NOMO-1 treated with dmso at 0.1 percent for 144 hours (cell line): ENCODE measurements around the gene TBR1.

Experiments
- DNase-seq: peaks from one replicate; lab custom pipeline; 2025; ENCODE audit not compliant: unreplicated experiment; lab: John Stamatoyannopoulos, UW

TBR1 gene

GRCh38 chr2:161426922-161427663 lies 11.0 kb downstream of the TBR1 start:
- DNase-seq: no peak

DNA sequence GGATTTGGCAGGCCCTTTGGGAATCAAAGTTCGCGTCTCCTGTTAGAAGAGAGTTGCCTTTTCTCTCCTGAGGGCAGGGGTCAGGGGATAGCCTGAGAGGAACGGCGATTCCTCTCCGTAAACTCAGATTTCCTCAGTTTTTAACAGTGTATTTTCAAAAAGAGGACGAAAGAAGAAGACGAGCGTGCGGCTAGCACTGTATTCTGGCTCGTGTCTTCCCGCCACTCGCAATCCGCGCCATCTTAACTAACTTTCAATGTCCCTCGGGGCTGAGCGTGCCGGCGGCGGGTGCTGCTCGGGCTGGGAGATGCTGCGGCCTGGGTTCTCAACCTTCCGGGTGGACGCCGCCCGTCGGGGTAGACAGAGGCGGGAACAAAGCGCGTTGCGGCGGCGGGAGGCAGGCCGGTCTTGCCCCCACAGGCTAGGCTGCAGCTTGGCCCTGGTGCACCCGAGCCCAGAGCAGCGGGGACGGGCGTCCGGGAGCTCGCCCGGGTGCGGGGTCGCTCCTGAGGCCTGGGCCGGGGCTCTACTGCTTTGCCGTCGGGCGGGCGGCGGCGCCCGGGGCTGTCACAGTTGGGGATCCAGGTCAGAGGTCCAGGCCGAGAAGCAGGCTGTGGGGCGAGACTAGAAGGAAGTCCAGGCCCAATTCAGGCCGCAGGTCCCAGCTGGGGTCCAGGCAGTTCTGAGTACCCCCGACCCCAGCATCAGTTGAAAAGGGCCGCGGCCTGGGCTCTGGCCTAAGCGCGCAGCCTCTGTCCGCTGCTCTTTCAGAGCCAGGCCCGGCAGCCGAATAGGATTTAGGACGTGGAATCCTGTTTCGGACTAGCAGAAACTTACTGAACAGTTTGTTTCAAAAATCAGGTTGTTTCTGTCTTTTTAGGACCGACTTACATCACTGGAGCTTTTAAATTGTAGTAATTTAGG lies 11.8 kb downstream of the TBR1 start:
- DNase-seq: no peak

DNA sequence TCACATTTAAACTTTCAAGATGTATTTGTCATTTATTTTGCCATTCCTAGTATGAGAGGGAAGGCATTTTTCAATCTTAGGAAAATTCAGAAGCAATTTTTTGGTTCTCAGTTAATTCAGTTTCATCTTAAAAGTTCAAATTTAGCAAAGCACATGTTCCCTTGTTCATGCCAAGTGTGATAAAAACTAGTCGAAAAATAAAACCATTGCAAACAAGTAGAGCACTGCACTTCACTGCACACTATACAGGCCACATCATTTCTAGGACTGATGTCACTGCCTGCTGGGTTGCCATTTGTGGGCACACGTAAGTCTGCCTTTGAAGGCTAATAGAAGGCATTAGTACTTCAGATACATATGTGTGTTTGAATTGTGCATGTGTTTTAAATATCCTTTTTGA lies 14.3 kb downstream of the TBR1 start:
- DNase-seq: no peak

DNA sequence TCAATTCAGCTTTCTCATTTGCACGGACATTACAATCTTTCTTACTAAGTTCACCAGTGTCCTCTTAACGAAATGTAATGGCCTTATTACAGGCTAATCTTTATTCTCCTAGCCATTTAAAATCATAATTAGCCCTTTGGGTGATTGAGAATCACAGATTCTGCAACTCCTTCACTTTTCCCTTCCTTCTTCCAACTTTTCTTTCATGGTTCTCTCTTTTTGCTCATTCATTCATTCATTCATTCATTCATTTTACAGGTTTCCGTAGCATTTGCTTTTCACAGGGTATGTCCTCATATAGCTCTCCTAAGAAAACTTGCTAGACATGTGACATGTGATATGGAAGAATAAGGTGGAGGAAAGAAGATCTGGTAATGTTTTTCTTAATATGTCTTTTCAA lies 16.0 kb downstream of the TBR1 start:
- DNase-seq: no peak

- DNase-seq: no peak
These were observed 18.0 kb downstream of the TBR1 start for GRCh38 chr2:161434118-161434517.

GRCh38 chr2:161436411-161436810 lies 20.3 kb downstream of the TBR1 start:
- no peak for DNase-seq

- no peak for DNase-seq
These were observed 22.5 kb downstream of the TBR1 start for GRCh38 chr2:161438598-161438997.

- DNase-seq: no peak
These were observed 29.0 kb downstream of the TBR1 start for GRCh38 chr2:161445097-161445496.

DNA sequence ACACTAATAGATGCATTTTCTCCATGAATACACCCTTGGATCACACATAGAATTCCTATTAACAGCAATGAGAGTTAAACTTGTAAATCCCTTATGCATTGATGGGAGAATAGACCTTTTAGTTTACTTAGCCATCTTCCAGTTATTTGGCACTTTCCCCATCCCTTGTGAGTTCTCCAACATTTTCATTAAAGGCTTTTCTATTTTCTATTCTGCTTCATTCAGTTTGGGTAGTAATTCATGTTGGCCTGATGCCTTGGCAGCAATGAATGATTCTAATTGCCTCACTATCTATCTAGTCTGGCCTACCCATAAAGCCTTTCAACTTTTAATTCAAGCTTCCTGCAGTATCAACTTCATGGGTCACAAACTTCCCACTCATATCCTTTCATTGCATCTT lies 32.3 kb downstream of the TBR1 start:
- DNase-seq: no peak

- no peak for DNase-seq
These were observed 55.5 kb downstream of the TBR1 start for GRCh38 chr2:161471631-161472030.

DNA sequence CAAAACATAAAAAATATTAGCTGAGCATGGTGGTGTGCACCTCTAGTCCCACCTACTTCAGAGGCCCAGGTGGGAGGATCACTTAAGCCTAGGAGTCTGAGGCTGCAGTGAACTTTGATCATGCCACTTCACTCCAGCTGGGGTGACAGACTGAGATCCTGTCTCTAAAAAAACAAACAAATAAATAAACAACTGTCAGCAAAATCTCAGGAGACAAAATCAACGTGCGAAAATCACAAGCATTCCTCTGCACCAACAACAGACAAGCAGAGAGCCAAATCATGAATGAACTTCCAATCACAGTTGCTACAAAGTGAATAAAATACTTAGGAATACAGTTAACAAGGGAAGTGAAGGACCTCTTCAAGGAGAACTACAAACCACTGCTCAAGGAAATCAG lies 58.8 kb downstream of the TBR1 start:
- no peak for DNase-seq
